HG03060 (cell line): ENCODE measurements around the gene C3orf70.

Experiments used
- ATAC-seq: cut with Tn5 transposase; IDR thresholded peaks from one replicate; pipeline ENCODE4 v1.9.1; 2021; ENCODE audit warnings: low read depth, moderate number of reproducible peaks; ENCODE audit not compliant: unreplicated experiment

C3orf70 gene

DNA sequence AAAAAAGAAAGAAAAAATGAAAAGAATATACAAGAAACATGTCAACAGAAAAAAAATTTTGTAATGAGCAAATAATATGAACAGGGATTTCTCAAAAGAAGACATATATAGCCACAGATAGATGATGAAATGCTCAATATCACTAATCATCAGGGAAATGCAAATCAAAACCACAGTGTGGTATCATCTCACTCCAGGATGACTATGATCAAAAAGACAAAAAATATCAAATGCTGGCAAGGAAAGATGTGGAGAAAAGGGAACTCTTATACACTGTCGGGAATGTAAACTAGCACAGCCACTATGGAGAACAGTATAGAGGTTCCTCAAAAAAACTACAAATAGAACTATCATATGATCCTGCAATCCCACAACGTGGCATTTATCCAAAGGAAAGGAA lies 94.1 kb downstream of the C3orf70 start:
- ATAC-seq: no peak

DNA sequence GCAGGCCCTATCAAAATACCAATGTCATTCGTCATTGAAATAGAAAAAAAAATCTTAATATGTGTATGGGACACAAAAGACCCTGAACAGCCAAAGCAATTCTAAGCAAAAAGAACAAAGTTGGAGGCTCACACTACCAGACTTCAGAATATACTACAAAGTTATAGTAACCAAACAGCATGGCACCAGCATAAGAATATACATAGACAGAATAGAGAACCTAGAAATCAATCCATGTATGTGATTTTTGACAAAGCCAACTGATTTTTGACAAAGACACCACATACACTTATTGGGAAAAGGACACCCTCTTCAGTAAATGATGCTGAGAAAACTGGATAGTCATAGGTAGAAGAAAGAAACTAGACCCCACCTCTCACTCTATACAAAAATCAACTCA lies 95.0 kb downstream of the C3orf70 start:
- ATAC-seq: no peak

DNA sequence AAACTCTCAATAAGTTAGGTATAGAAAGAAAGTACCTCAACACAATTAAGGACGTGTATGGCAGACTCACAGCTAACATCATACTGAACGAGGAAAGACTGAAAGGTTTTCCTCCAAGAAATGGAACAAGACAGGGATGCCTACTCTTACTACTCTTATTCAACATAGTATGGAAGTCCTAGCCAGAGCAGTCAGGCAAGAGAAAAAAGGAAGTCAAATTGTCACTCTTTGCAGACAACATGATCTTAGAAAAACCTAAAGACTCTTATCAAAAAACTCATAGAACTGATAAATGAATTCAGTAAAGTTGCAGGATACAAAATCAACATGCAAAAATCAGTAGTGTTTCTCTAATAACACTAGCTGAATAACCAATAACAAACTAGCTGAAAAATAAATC lies 96.0 kb downstream of the C3orf70 start:
- no peak for ATAC-seq

DNA sequence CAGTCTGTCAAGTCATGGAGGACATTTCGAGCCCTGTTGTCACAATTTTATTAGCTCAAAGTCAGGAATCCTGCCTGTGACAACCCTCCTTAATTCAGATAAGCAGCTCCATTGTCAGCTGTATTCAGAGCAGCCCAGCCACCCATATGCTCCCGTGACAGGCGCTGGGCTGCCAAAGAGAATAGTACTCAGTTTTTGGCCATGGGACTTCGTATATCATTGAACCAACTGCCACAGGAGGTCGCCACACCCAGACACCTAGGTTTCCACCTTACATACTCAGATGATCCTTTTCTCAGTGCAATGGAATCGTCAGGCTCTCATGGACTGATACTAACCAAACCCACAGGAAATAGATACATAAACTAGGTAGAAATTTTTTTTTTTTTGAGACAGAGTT lies 100.2 kb downstream of the C3orf70 start:
- no peak for ATAC-seq

DNA sequence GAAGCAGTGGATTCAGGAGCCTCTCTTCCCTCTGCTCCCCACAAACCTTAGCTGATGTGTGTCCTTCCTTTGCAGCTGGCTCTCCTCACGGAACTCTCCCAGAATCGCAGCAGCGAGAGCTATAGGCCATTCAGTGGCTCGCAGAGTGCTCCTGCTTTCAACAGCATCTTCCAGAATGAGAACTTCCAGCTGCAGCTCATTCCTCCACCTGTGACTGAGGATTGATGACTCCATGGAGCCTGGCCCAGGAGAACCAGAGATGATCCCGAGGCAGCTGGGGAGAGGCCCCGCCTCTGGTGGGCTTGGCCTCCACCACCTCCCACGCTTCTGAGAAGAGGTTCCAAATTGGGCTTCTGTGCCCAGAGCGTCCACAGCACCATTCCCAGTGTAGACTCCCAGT lies 101.1 kb downstream of the C3orf70 start:
- no peak for ATAC-seq

DNA sequence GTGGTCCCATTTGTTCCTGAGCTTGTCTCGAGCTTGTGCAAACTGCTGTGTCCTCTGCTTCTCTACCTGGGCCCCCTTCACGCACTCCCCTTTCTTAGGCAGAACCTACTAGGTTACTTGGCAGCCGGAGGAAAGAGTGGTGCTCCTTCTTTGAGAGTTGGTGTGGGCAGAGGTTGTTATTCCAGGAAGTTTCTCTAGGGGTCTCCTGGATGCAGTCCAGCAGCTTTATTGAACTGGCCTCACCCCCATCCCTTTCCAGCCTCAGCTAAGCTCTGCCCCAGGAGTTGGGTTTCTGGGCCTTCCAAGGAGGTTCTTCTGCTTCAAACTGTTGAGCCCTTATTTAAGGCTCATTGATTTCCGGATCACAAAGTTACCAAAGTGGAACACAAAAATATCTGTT lies 103.2 kb downstream of the C3orf70 start:
- no peak for ATAC-seq

DNA sequence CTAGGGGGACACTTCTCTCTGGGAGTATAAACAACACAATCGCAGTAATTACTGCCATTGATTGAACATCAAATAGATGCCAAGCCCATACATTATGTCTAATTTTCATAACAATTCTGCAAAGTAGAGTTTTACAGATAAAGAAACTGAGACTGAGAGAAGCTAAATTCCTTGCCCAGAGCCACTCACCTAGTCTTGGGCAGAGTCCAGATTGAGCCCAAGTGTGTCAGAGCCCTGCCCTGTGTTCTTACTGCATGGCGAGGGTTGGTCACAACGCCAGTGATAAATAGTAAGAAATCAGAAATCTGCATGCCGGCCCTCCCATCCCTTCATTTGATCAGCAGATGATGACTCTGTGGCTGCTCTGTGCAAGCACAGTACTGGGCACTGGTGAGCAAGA lies 106.3 kb downstream of the C3orf70 start:
- ATAC-seq: no peak

DNA sequence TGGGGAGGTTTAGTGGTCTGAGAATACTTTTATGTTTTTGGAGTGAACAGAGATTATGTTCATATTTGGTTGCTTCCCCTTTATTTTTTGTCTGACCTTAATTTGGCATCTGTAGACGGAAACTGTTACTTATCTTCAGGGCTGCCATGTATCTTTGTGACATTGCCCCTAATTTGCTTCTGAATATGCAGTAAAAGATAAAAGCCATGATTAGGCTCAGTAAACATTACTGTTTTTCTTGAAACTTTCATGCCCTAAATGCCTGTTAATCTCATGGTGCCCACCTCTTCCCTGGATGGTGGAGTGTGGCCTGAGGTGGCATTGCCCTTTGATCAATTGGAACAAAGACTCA lies 106.7 kb downstream of the C3orf70 start:
- no peak for ATAC-seq

DNA sequence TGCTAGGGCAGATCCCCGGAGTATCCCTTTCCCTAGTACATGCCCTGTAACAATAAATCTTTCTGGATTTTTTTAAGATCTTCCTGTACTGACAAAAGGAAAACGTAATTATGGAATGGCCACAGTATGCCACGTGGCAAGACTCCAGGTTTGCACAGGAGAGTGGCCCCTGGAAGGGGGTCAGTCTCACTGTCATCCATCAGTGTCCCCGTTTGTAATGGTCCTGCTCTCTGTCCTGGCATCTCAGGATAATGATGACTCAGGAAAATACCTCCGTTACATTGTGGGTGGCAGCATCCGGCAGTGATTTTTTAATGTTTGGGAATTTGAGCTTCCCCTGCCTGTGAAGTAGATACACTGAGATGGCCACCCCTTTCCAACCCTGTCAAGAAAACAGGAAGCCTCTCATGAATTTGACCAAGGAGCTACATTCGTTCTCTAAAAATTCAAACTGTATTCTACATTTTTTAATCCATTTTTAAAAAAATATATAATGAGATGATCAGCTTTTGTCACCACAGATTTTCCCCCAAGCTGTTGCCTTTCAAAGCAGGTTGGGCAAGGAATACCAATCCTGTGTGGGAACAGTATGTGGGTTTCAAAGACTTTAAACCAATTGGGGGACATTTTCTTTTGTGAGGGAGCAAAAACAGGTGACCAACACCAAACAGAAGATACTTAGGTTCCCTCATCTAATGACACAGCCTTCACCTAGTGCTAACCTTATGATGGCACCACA lies 110.4 kb downstream of the C3orf70 start:
- ATAC-seq: no peak

DNA sequence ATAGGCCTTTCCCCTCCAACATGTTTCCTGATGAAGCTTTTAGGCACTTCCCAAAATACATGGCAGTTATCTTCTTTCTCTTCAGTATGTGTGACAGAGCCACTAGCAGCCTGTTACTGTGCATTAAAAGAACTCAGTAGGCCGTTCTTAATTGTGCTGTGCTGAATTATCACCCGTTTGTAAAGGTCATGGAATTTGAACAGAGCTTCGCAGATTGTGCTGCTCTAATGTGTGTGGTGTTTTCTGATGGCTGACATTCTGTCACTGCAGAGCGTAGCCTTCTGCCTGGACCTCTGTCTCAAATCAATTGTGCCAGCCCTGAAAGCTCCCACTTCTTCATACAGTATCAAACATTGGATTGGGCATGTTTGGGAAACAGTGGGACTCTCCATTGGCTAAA lies 111.3 kb downstream of the C3orf70 start:
- ATAC-seq: no peak

DNA sequence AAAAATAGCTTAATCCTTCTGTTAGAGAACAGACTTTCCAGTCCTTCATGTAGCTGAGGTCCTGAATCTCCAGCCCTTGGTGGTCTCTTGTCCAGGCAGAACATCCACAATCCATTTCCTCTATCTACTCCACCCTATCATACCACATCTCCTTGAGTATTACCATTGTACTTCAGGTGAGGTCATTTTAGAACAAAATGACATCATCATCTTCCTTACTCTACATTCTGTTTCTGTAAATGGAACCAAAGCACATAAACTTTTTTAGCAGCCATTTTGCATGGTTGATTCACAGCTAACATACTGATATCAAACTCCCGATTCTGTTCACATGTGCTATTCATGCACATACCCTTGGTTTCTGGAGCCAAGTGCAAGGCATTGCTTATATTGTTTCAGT lies 112.4 kb downstream of the C3orf70 start:
- no peak for ATAC-seq

DNA sequence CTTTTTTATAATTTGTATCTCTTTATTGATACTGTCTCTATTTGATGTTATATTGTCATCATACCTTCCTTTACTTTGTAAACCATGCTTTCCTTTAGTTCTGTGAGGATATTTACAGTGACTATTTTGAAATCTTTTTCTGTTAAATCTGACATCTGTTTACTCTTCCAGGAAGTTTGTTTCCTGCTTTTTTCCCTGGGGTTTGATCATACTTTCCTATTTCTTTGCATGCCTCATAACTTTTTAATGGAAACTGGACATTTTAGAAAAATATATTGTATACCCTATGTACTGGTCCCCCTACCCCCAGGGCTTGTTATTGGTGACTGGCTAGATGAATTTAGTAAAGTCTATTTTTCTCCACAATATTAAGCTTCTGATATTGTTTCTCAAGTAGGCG lies 115.1 kb downstream of the C3orf70 start:
- no peak for ATAC-seq

DNA sequence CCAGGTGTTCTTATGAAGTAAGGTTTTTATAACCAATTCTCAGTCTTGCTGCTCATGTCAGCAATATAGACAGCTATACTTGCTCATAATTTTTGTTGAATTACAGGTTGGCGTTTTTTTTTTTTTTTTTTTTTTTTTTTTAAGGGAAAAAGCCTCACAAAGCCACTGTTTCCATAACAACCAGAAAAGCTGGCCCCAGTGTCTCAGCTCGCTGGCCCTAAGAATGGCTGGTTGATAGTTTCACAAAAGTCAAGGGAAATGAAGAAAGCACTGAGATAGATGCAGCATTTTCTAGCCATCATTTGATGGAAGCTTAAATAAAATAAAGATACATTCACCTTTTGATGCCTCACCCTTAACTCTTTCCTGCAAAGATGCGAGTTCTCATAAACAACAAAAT lies 121.9 kb downstream of the C3orf70 start:
- ATAC-seq: no peak

DNA sequence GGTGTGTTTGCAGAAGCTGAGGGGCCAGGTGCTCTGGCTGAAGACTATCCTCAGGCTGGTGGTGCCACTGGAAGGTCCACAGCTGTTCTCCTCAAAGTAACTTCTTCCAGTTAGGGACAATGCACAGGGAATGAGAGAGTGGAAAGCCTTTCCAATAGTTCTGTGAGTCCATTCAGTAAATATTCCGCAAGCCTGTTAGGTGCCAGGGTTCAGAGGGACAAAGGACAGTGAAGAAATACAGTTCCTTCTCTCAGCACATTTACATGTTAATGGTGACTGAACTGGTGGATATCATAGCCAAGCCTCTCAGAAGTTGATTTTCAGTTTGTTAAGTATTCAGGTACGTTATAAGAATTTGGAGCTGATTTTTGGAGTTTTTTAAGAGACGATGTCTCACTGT lies 122.5 kb downstream of the C3orf70 start:
- no peak for ATAC-seq

DNA sequence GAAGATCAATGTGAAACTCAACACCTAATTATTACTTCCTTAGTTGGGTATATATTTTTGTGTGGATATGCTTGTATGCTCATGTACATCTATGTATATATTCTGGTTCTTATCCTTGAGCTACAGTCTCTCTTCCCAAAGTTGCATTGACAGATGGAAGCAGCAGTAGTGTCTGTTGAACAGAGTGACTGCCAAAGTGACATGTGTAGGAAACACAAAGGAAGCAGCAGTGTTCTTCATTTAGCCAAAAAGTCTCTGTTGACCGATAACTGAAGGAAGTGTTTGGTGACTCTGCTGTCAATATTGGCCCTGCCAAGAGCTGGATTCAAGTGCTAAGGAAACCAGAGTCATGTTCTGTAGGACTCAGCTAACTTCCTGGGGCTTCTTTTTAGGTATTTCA lies 123.8 kb downstream of the C3orf70 start:
- no peak for ATAC-seq

DNA sequence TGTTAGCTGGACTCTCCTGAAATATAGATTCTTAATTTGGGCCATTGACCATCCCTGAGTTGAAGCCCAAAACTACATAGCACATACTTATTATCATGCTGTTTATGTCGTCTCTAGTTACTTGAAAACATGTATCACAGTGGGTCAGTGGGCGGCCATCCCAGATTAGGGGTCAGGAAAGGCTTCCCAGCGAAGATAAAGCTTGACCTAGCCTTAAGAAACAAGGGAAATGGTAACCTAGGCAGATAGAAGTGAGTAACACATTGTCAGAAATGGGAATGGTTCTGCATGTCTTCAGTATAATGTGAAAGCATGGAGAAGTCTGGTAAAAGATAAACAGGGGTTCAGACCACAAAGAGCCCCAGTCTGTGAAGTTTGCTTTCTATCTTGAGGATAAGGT lies 124.7 kb downstream of the C3orf70 start:
- no peak for ATAC-seq
